Measurements from ENCODE around the gene STK32C.
"Not testable (repeated sequence)": the region's sequence is repeated elsewhere in the genome, so short reads cannot be mapped to it uniquely, and the experiment has no call there.

GRCh38 chr10:132220996-132221395 is 86.8 kb downstream of the STK32C start:
- TF ChIP-seq CTCF, POLR2AphosphoS5 (IDR thresholded peaks at IDR 0.05): not testable (repeated sequence)

Measured in breast epithelium (tissue), 3 donors.